VCaP (cell line): Measurements from ENCODE around the gene ARHGEF37.
"Not testable (repeated sequence)": the region's sequence is repeated elsewhere in the genome, so short reads cannot be mapped to it uniquely, and the experiment has no call there.

Source experiments
- H3K27ac ChIP-seq: fragments of 450-650 bp; 2 replicates; pipeline ENCODE4 v1.5.1; 2017
- TF ChIP-seq, protein P1 (sequence below): fragments of 450-650 bp; conservative IDR thresholded peaks from 2 replicates; pipeline ENCODE4 v1.5.1; 2017; ENCODE audit warnings: mild to moderate bottlenecking, moderate library complexity

The ARHGEF37 gene

GRCh38 chr5:149644629-149645028 lies 63.3 kb downstream of the ARHGEF37 start:
- TF ChIP-seq, protein P1, sequence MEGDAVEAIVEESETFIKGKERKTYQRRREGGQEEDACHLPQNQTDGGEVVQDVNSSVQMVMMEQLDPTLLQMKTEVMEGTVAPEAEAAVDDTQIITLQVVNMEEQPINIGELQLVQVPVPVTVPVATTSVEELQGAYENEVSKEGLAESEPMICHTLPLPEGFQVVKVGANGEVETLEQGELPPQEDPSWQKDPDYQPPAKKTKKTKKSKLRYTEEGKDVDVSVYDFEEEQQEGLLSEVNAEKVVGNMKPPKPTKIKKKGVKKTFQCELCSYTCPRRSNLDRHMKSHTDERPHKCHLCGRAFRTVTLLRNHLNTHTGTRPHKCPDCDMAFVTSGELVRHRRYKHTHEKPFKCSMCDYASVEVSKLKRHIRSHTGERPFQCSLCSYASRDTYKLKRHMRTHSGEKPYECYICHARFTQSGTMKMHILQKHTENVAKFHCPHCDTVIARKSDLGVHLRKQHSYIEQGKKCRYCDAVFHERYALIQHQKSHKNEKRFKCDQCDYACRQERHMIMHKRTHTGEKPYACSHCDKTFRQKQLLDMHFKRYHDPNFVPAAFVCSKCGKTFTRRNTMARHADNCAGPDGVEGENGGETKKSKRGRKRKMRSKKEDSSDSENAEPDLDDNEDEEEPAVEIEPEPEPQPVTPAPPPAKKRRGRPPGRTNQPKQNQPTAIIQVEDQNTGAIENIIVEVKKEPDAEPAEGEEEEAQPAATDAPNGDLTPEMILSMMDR: no peak
- no peak overlapping the region for H3K27ac ChIP-seq

- no peak overlapping the region for H3K27ac ChIP-seq
- TF ChIP-seq, protein P1: no peak
Measured at GRCh38 chr5:149645236-149645635, 63.9 kb downstream of the ARHGEF37 start.

GRCh38 chr5:149645725-149646124 lies 64.4 kb downstream of the ARHGEF37 start:
- no peak overlapping the region for H3K27ac ChIP-seq
- TF ChIP-seq, protein P1: no peak

GRCh38 chr5:149646564-149646963 lies 65.3 kb downstream of the ARHGEF37 start:
- peak overlapping the region; percentile 21; the same call in 1 of the 2 replicates for H3K27ac ChIP-seq

GRCh38 chr5:149647334-149647733 lies 66.0 kb downstream of the ARHGEF37 start:
- peak overlapping the region; percentile 21; the same call in 1 of the 2 replicates for H3K27ac ChIP-seq
- TF ChIP-seq, protein P1: no peak

More at GRCh38 chr5:149646564-149646963, 65.3 kb downstream of the ARHGEF37 start:
- TF ChIP-seq, protein P1: no peak

DNA sequence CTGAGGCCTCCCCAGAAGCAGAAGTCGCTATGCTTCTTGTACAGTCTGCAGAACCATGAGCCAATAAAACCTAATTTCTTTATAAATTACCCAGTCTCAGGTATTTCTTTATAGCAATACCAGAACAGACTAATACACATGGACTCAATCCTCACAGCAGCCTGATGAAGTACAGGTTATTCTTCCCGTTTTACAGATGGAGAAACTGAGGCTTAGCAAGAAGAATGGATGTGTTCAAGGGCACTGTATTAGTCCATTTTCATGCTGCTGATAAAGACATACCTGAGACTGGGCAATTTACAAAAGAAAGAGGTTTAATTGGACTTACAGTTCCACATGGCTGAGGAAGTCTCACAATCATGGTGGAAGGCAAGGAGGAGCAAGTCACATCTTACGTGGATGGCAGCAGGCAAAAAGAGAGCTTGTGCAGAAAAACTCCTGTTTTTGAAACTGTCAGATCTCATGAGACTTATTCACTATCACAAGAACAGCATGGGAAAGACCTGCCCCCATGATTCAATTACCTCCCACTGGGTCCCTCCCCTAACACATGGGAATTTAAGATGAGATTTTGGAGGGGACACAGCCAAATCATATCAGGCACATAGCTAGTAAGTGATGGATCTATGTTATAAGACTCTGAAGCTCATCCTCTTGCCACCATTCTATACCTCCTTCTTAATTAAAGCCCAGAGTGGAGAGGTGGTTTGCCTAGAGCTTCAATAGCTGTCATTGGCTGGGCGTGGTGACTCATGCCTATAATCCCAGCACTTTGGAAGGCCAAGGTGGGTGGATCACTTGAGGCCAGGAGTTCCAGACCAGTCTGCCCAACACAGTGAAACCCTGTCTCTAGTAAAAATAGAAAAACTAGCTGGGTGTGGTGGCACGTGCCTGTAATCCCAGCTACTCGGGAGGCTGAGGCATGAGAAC lies 67.4 kb downstream of the ARHGEF37 start:
- not testable (repeated sequence) for H3K27ac ChIP-seq

- not testable (repeated sequence) for H3K27ac ChIP-seq
Measured at GRCh38 chr5:149649730-149650129, 68.4 kb downstream of the ARHGEF37 start.

- H3K27ac ChIP-seq: no peak overlapping the region
- TF ChIP-seq, protein P1: no peak
Measured at GRCh38 chr5:149651686-149652085, 70.4 kb downstream of the ARHGEF37 start.
